ENCODE data around the gene C1QTNF8.
A peak's percentile ranks its signal among the peaks of the same experiment; 100 is the strongest.

The C1QTNF8 gene

GRCh38 chr16:1107731-1108130 is 11.7 kb upstream of the C1QTNF8 start:
- no peak for DNase-seq

GRCh38 chr16:1107141-1107540 is 11.1 kb upstream of the C1QTNF8 start:
- DNase-seq: no peak

- DNase-seq: no peak
Observed at GRCh38 chr16:1106659-1107058, 10.6 kb upstream of the C1QTNF8 start.

- DNase-seq: peak; percentile 55 to 60
Observed at GRCh38 chr16:1105888-1106620, 10.0 kb upstream of the C1QTNF8 start.

GRCh38 chr16:1103636-1103980 is 7.6 kb upstream of the C1QTNF8 start:
- no peak for DNase-seq

- DNase-seq: peak; percentile 73 to 74
Observed at GRCh38 chr16:1102921-1103635, 7.0 kb upstream of the C1QTNF8 start.

- DNase-seq: no peak
Observed at GRCh38 chr16:1102333-1102700, 6.3 kb upstream of the C1QTNF8 start.

GRCh38 chr16:1101573-1102332 is 5.7 kb upstream of the C1QTNF8 start:
- no peak for DNase-seq

GRCh38 chr16:1101133-1101532 is 5.1 kb upstream of the C1QTNF8 start:
- DNase-seq: no peak

GRCh38 chr16:1100084-1100800 is 4.2 kb upstream of the C1QTNF8 start:
- DNase-seq: no peak

- no peak for DNase-seq
Observed at GRCh38 chr16:1099189-1100083, 3.4 kb upstream of the C1QTNF8 start.

- no peak for DNase-seq
Observed at GRCh38 chr16:1098266-1098991, 2.4 kb upstream of the C1QTNF8 start.

- DNase-seq: no peak
Observed at GRCh38 chr16:1097800-1098199, 1.8 kb upstream of the C1QTNF8 start.

- no peak for DNase-seq
Observed at GRCh38 chr16:1097156-1097555, 1.1 kb upstream of the C1QTNF8 start.

GRCh38 chr16:1095450-1096168 is 435 bp downstream of the C1QTNF8 start:
- no peak for DNase-seq

- DNase-seq: no peak
Observed at GRCh38 chr16:1094601-1095449, 1.2 kb downstream of the C1QTNF8 start.

GRCh38 chr16:1094124-1094479 is 1.9 kb downstream of the C1QTNF8 start:
- DNase-seq: no peak

- DNase-seq: peak in 1 of 2 experiments; percentile 12
Observed at GRCh38 chr16:1093284-1094123, 2.5 kb downstream of the C1QTNF8 start.

Measured in activated CD4-positive, alpha-beta T cell treated with anti-CD3 and anti-CD28 coated beads, Interleukin-2, amount 50 U/mL, for 48 hours (primary cell).